H1 (cell line): Measurements from ENCODE around the gene ZNF536. TPM values are rescaled to one million over a fixed set of nuclear protein-coding genes. Genes with fewer than 3 reads are reported as not detected.

Source experiments
- GTF2F1 ChIP-seq: IDR thresholded peaks from 2 replicates; pipeline ENCODE4 v1.6.1; 2012; ENCODE audit warnings: low read depth, low read length, improper control_type of control experiment, borderline replicate concordance
- KDM5A ChIP-seq: fragments of 200-600 bp; IDR thresholded peaks from 2 replicates; pipeline ENCODE4 v1.7.1; 2012; ENCODE audit warnings: mild to moderate bottlenecking, low read length, inconsistent platforms, mixed read lengths
- RBBP5 ChIP-seq: IDR thresholded peaks from 2 replicates; pipeline ENCODE4 v1.7.1; 2012; ENCODE audit warnings: low read depth, mild to moderate bottlenecking, inconsistent platforms, low read length, moderate library complexity, borderline replicate concordance
- polyA plus RNA-seq, 7 experiments: library from polyadenylated mRNA; depleted of rRNA in 3 of 7; stranded (reverse) in 5 of 7; unstranded in 2 of 7; fragments of >200 nt in 5 of 7; fragments of 200-250 nt in 2 of 7; gene quantifications; 1 replicate in 5 of 7; 2 replicates in 1 of 7; 4 replicates in 1 of 7; pipeline versions ENCODE4 v1.2.1 to v1.2.3, GENCODE V29; 2011 to 2013; ENCODE audit warnings: missing spikeins in 2 of 7, mixed read lengths in 2 of 7
- total RNA-seq: library from RNA; stranded (reverse); fragmentation: NEBNext Ultra II Directional; extraction: Animal tissue kit (Norgen Biotek cat#: 25700); gene quantifications from 2 replicates; pipeline ENCODE4 v1.2.1, GENCODE V29; 2021
- TF ChIP-seq, protein P1 (sequence below): IDR thresholded peaks from 2 replicates; pipeline ENCODE4 v1.6.1; 2011; ENCODE audit warnings: low read length, improper control_type of control experiment

The ZNF536 gene
- total and polyA plus RNA-seq, 2 of the 8 experiments (the other 6 are each of a cell fraction or from before 2014, with no cell fraction given), result 0.09 to 0.11 TPM

- TF ChIP-seq, protein P1, sequence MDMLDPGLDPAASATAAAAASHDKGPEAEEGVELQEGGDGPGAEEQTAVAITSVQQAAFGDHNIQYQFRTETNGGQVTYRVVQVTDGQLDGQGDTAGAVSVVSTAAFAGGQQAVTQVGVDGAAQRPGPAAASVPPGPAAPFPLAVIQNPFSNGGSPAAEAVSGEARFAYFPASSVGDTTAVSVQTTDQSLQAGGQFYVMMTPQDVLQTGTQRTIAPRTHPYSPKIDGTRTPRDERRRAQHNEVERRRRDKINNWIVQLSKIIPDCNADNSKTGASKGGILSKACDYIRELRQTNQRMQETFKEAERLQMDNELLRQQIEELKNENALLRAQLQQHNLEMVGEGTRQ, result no peak
- TF ChIP-seq GTF2F1 (no peak), KDM5A (no peak), RBBP5 (no peak)
These were observed 47.2 kb upstream of the ZNF536 start (continued) for GRCh38 chr19:30324982-30325381.
